NB4 (cell line): ENCODE measurements around the gene GRN.

Experiments
- DNase-seq: peaks from one replicate; pipeline ENCODE4 v3.0.0; 2010; ENCODE audit warnings: low read depth
- H3K4me3 ChIP-seq: one replicate; pipeline ENCODE4 v1.5.1; 2011; ENCODE audit warnings: mild to moderate bottlenecking, low read depth, low read length, moderate library complexity
- MYC ChIP-seq: IDR thresholded peaks from 2 replicates; pipeline ENCODE4 v1.6.1; 2011; ENCODE audit warnings: low read depth, low read length
- POLR2A ChIP-seq: IDR thresholded peaks from 2 replicates; pipeline ENCODE4 v1.6.1; 2011; ENCODE audit warnings: mild to moderate bottlenecking; ENCODE audit not compliant: insufficient read length; ENCODE audit errors: extremely low read depth
- TF ChIP-seq, protein P1 (sequence below): IDR thresholded peaks from 2 replicates; pipeline ENCODE4 v1.6.1; 2011; ENCODE audit warnings: low read depth, low read length
- TF ChIP-seq, protein P2 (sequence below): IDR thresholded peaks from one replicate; pipeline ENCODE4 v1.5.1; 2012; ENCODE audit warnings: low read depth, low read length

GRN gene

GRCh38 chr17:44318077-44318892 is 26.8 kb upstream of the GRN start:
- TF ChIP-seq, protein P1, sequence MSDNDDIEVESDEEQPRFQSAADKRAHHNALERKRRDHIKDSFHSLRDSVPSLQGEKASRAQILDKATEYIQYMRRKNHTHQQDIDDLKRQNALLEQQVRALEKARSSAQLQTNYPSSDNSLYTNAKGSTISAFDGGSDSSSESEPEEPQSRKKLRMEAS = no peak
- TF ChIP-seq MYC (no peak), POLR2A (no peak)
- no peak for DNase-seq
- no peak overlapping the region for H3K4me3 ChIP-seq

GRCh38 chr17:44320066-44320465 is 25.0 kb upstream of the GRN start:
- DNase-seq = no peak
- no peak overlapping the region for H3K4me3 ChIP-seq
- TF ChIP-seq POLR2A (no peak), MYC (no peak)
- TF ChIP-seq, protein P1 = no peak
- TF ChIP-seq, protein P2, sequence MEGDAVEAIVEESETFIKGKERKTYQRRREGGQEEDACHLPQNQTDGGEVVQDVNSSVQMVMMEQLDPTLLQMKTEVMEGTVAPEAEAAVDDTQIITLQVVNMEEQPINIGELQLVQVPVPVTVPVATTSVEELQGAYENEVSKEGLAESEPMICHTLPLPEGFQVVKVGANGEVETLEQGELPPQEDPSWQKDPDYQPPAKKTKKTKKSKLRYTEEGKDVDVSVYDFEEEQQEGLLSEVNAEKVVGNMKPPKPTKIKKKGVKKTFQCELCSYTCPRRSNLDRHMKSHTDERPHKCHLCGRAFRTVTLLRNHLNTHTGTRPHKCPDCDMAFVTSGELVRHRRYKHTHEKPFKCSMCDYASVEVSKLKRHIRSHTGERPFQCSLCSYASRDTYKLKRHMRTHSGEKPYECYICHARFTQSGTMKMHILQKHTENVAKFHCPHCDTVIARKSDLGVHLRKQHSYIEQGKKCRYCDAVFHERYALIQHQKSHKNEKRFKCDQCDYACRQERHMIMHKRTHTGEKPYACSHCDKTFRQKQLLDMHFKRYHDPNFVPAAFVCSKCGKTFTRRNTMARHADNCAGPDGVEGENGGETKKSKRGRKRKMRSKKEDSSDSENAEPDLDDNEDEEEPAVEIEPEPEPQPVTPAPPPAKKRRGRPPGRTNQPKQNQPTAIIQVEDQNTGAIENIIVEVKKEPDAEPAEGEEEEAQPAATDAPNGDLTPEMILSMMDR = no peak

GRCh38 chr17:44321246-44322120 is 23.6 kb upstream of the GRN start:
- no peak overlapping the region for H3K4me3 ChIP-seq
- DNase-seq = no peak
- TF ChIP-seq, protein P1 = no peak
- no peak for TF ChIP-seq MYC
- TF ChIP-seq, protein P2 = no peak
- no peak for TF ChIP-seq POLR2A

DNA sequence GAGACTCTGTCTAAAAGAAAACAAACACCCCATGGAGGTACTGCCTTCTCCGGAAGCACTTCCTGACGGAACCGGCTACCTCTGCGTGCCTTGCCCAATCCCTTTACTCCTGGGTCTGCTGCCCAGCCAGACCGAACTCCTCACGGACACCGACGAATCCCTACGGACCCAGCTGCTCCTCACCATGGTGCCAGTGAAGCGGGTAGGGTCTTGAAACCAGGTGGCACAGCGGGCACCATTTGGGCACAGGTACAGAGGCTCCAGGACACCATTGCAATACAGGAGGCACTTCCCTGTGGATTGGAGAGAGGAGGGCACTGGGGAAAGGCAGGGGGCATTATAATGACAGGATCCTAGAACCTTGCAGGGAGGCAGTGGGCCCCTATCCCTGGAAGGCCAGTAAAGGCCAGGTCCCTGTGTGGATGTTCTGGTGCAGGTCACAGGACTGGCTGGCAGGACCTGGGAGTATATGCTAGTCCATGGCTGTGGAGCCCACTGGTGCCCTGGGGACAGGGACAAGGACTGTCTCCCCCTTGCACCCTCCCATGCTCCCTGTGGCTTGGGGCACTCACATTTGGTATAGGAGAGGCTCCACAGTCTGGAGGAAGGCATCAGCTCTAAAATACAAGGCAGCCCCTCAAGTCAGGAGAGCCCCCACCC is 22.7 kb upstream of the GRN start:
- TF ChIP-seq POLR2A = no peak
- TF ChIP-seq, protein P2 = no peak
- no peak for TF ChIP-seq MYC
- TF ChIP-seq, protein P1 = no peak
- no peak for DNase-seq
- no peak overlapping the region for H3K4me3 ChIP-seq

DNA sequence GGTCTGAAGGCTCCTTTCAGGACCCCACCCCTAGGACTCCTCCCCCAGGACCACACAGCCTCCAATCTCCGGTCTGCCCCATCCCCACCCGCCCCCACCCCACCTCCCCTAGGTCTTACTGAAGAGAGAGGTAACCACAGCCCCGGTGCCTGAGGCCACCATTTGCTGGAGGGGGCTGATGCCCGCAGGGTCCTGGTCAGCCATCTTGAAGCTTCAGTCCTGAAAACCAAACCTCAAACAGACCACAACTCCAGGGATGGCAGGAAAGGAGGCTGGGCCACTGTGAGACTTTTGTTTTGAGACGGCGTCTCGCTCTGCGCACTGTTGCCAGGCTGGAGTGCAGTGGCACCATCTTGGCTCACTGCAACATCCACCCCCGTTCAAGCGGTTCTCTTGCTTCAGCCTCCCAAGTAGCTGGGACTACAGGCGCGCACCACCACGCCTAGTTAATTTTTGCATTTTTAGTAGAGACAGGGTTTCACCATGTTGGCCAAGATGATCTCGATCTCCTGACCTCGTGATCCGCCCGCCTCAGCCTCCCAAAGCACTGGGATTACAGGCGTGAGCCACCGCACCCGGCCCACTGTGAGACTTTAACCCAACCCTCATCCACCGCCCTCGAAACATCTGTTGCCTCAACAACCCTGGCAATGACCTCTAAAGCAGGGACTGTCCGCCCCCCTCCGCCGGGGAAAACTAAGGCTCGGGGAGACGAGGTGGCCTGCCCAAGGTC is 21.6 kb upstream of the GRN start:
- TF ChIP-seq, protein P2 = no peak
- TF ChIP-seq MYC (no peak), POLR2A (no peak)
- TF ChIP-seq, protein P1 = no peak
- DNase-seq = no peak
- H3K4me3 ChIP-seq = peak overlapping the region; percentile 74
